Uterus (tissue), 4 donors: ENCODE results near the gene PSMD6. TPM values are rescaled to one million over a fixed set of nuclear protein-coding genes. Genes with fewer than 3 reads are reported as not detected.
A peak's percentile ranks its signal among the peaks of the same experiment; 100 is the strongest.

ENCODE experiments used
- DNase-seq, 2 donors: peaks; one replicate each; pipeline ENCODE4 v3.0.0-alpha.2; 2019 to 2020
- H3K27ac ChIP-seq, 2 donors: fragments of 200-600 bp; sonication (generic); 1 replicate in 1 of 2; 2 replicates in 1 of 2; pipeline ENCODE4 v1.5.1; 2016 to 2018
- H3K27me3 ChIP-seq, 2 donors: fragments of 200-600 bp; sonication (generic); one replicate each; pipeline ENCODE4 v1.5.1; 2018 to 2019; ENCODE audit warnings: control low read depth in 1 of 2
- H3K36me3 ChIP-seq, 2 donors: fragments of 200-600 bp; sonication (generic); one replicate each; pipeline ENCODE4 v1.5.1; 2019; ENCODE audit warnings: control low read depth in 1 of 2
- H3K4me1 ChIP-seq, 2 donors: fragments of 200-600 bp; sonication (generic); one replicate each; pipeline ENCODE4 v1.5.1; 2018 to 2019; ENCODE audit warnings: control low read depth in 1 of 2
- H3K4me3 ChIP-seq, 2 donors: fragments of 200-600 bp; sonication (generic); 1 replicate in 1 of 2; 2 replicates in 1 of 2; pipeline ENCODE4 v1.5.1; 2018 to 2019; ENCODE audit warnings: mild to moderate bottlenecking in 1 of 2
- H3K9me3 ChIP-seq, 2 donors: fragments of 200-600 bp; sonication (generic); one replicate each; pipeline ENCODE4 v1.5.1; 2019; ENCODE audit warnings: control low read depth in 1 of 2
- POLR2A ChIP-seq, 2 donors: fragments of 450-650 bp; IDR thresholded peaks; one replicate each; pipeline ENCODE4 v1.6.1; 2016; ENCODE audit warnings: antibody characterized with exemption in 2 of 2, mild to moderate bottlenecking in 1 of 2, moderate library complexity in 1 of 2
- intact Hi-C: fragments of 100-400 bp; cut with DNase I; formaldehyde crosslinking; loops from one replicate; pipeline ENCODE4 v1.15.1; 2023; ENCODE audit warnings: low total_unique reads
- total RNA-seq, 4 donors: library from RNA; depleted of rRNA in 3 of 4; stranded (reverse); fragments of >200 nt in 3 of 4; gene quantifications; one replicate each; pipeline versions ENCODE4 v1.1.0 to v1.2.4, GENCODE V29; 2014 to 2023
- TF ChIP-seq, protein P1 (sequence below), 4 experiments: fragments of 200-600 bp in 2 of 4; fragments of 450-650 bp in 2 of 4; sonication (generic) in 2 of 4; IDR thresholded peaks; one replicate each; pipeline ENCODE4 v1.5.1; 2016 to 2019; ENCODE audit warnings: antibody characterized with exemption in 4 of 4, mild to moderate bottlenecking in 2 of 4, moderate library complexity in 1 of 4
- donor health status: DM: yes; HTN: yes; CAD: no.

Gene PSMD6
- total RNA-seq, result 10 to 100 TPM; 49.2 to 72.1 (median 65.0) TPM

DNA sequence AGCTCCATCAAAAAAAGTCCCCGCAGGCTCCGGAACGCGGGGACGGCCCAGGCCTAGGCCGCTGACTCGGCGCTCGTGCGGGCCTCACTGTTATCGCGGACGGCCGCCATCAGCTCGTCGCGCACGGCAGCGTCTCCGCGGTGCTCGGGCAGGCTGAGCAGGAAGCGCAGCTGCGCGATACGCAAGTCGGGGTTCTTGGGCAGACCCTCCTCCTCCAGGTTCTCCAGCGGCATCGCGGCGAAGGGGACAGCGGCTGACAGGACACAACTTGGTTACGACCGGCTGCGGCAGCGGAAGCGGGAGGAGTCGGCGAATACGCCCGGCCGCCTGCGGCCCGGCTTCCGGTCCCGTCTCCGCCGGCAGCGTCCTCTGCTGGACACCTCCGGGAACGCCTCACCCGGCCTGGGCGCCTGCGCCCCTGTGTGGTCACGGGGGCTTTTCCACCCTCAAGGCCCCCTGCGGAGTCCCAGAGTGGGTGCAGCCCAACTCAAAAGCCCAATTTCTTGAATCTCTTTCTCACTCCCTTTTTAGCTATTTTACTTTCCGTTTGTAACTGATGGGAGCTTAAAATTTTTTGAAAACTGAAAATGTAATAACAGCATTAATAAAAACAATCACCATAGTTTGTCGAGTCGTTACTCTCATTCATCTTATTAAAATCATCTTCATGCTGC lies at the start of gene PSMD6:
TSS of gene PSMD6 (minus strand) at position 308 of the 674 bp plus-strand sequence. CDS start at position 233, 75 bp downstream.
- Histone ChIP-seq H3K4me3 (peak within 1 kb of the TSS; percentile 67 to 95), H3K9me3 (no peaks in the 10 kb centered on the region), H3K36me3 (no peaks in the 10 kb centered on the region), H3K27ac (peak within 1 kb of the TSS; percentile 81 to 82), H3K4me1 (peaks cover 0 to 5% of the 10 kb centered on the region in 2 donors), H3K27me3 (no peaks in the 10 kb centered on the region)
- peak; percentile 79 to 90 for DNase-seq
- intact Hi-C loops, result loop anchor here (10.0 kb wide), 1 partner anchor 461 kb away; no protein-coding TSS in a partner anchor
- TF ChIP-seq, protein P1, sequence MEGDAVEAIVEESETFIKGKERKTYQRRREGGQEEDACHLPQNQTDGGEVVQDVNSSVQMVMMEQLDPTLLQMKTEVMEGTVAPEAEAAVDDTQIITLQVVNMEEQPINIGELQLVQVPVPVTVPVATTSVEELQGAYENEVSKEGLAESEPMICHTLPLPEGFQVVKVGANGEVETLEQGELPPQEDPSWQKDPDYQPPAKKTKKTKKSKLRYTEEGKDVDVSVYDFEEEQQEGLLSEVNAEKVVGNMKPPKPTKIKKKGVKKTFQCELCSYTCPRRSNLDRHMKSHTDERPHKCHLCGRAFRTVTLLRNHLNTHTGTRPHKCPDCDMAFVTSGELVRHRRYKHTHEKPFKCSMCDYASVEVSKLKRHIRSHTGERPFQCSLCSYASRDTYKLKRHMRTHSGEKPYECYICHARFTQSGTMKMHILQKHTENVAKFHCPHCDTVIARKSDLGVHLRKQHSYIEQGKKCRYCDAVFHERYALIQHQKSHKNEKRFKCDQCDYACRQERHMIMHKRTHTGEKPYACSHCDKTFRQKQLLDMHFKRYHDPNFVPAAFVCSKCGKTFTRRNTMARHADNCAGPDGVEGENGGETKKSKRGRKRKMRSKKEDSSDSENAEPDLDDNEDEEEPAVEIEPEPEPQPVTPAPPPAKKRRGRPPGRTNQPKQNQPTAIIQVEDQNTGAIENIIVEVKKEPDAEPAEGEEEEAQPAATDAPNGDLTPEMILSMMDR (IDR thresholded peaks at IDR 0.05), result peak; percentile 97 to 100 (median 100)
- peak in 1 of 2 donors; percentile 41 for TF ChIP-seq POLR2A (IDR thresholded peaks at IDR 0.05)

DNA sequence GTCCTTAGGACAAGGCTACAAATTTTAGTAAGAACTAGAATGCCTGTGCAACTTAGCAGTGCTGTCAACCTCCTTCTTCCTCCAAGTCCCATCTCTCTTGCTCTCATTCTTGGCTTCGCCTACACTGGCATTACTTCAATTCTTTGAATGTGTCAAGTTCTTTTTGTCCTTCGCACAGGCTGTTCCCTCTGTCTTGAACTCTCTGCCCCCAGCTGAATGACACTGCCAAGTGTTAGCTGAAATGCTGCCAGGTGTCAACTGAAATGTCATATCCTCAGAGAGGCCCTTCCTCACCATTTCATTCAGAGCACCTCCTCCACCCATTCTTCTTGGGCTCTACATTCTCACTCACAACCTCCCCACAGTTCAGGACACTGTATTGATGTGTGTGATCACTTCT lies 48.8 kb upstream of the PSMD6 start:
- H3K4me3 ChIP-seq, result no peak overlapping the region
- DNase-seq, result no peak
- intact Hi-C loops, result no loop called here
- H3K27me3 ChIP-seq, result no peaks in the 10 kb centered on the region
- H3K36me3 ChIP-seq, result no peaks in the 10 kb centered on the region
- H3K4me1 ChIP-seq, result no peaks in the 10 kb centered on the region
- no peak overlapping the region for H3K27ac ChIP-seq
- no peaks in the 10 kb centered on the region for H3K9me3 ChIP-seq
- no peak for TF ChIP-seq POLR2A (IDR thresholded peaks at IDR 0.05)
- TF ChIP-seq, protein P1 (IDR thresholded peaks at IDR 0.05), result no peak

DNA sequence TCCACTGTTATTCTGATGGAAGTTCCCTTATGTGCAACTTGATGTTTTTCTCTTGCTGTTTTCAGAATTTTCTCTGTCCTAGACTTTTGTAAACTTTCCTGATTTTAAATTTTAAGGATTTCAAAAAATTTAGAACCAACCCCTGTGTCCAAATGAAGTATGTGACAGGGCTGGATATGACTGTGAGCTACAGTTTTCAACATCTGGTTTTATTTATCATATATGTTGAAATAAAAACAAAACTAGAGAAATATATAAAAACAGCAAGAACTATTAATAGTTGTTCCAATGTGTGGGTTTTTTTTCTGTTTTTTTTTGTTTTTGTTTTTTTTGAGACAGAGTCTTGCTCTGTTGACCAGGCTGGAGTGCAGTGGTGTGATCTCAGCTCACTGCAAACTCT lies 47.4 kb upstream of the PSMD6 start:
- Histone ChIP-seq H3K36me3 (no peaks in the 10 kb centered on the region), H3K27ac (no peak overlapping the region), H3K4me1 (no peaks in the 10 kb centered on the region), H3K4me3 (no peak overlapping the region), H3K27me3 (no peaks in the 10 kb centered on the region), H3K9me3 (no peaks in the 10 kb centered on the region)
- intact Hi-C loops, result no loop called here
- TF ChIP-seq POLR2A (IDR thresholded peaks at IDR 0.05), result no peak
- TF ChIP-seq, protein P1 (IDR thresholded peaks at IDR 0.05), result no peak
- DNase-seq, result no peak

DNA sequence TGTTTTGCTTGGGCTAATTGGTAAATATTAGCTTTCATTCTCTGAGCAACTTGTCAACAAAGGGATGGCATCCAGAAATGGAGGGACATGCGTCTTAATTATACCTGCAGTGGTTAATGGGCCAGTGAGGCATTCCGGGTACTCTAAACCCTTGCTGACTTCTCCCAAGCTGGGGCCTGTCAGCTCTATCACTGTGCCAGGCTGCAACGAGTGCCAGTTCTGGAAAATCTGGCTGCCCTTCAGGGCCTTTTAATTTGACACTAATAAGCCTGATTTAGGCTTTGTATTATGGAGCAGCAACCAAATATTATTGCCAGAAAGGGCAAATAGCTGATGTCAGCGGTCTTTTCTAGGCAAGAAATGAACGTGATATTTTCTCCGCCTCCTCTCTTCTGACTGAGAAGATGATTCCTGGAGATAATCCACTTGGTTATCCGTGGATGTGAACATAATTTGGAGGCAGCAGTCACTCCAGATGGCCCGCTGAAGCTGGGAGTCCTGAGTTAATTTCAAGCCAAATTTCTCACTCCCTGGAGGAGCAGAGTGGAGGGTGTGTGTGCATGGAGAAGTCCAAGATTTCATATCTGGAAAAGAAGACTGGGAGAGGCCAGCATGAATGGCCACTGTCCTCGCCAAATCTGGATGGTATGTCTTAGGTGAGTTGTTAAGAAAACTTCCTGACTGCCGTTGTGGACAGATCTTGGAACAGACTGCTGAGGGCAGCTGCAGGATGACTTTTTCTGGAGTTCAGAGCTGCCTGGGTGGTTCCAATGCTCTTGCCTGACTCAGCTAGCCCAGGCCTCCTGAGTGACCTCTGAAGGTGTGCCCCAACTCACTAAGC lies 44.4 kb upstream of the PSMD6 start:
- TF ChIP-seq POLR2A (IDR thresholded peaks at IDR 0.05), result no peak
- TF ChIP-seq, protein P1 (IDR thresholded peaks at IDR 0.05), result no peak
- no peaks in the 10 kb centered on the region for H3K4me1 ChIP-seq
- no peak overlapping the region for H3K4me3 ChIP-seq
- peak in 1 of 2 donors; percentile 26 for DNase-seq
- H3K27ac ChIP-seq, result peak overlapping the region in 1 of 2 donors; percentile 38
- intact Hi-C loops, result no loop called here
- H3K27me3 ChIP-seq, result no peaks in the 10 kb centered on the region
- H3K9me3 ChIP-seq, result no peaks in the 10 kb centered on the region
- no peaks in the 10 kb centered on the region for H3K36me3 ChIP-seq

DNA sequence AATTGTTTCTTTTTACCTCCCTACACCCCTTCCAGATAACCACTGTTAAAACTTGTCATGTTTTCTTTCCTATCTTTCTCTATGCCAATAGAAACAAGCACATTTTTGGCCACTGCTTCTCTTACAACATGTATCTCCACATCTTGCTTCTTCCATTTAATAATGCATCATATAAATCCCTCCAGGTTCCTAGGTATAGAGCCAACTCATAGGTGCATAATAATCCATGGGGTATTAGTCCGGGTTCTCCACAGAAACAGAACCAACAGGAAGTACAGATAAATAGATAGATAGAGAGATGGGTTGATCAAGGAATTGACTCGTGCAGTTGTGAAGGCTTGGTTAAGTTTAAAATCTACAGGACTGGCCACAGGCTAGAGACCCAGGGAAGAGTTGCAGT lies 41.5 kb upstream of the PSMD6 start:
- H3K4me1 ChIP-seq, result no peaks in the 10 kb centered on the region
- intact Hi-C loops, result no loop called here
- H3K4me3 ChIP-seq, result no peak overlapping the region
- H3K36me3 ChIP-seq, result no peaks in the 10 kb centered on the region
- no peak for DNase-seq
- H3K9me3 ChIP-seq, result no peaks in the 10 kb centered on the region
- no peaks in the 10 kb centered on the region for H3K27me3 ChIP-seq
- TF ChIP-seq, protein P1 (IDR thresholded peaks at IDR 0.05), result no peak
- TF ChIP-seq POLR2A (IDR thresholded peaks at IDR 0.05), result no peak
- no peak overlapping the region for H3K27ac ChIP-seq
